ENCODE measurements around the gene PDE4D.

Gene PDE4D

DNA sequence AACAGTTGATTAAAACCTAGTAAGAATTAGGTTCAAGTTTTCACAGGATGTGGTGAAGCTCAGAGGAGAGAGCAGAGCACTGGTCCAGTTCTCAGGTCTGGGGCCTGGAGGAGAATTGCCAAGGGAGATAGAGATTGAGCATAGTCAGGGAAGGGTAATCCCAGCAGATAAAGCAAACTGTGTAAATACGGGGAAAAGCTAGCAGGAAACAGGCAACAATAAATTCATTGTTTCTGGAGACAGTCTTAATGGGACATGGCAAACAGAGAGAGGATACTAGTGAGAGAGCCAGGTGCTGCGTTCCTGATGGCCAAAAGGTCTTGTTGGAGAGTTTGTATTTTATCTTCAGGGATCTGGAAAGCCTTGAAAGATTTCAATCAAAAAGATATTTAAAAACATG lies 333.0 kb downstream of the PDE4D start:
- in situ Hi-C loops (cut with MboI; ENCODE audit: low sequenced_read_pairs), result no loop called here

GRCh38 chr5:59559847-59560246 lies 333.7 kb downstream of the PDE4D start:
- in situ Hi-C loops (cut with MboI; ENCODE audit: low sequenced_read_pairs), result no loop called here

GRCh38 chr5:59559323-59559722 lies 334.2 kb downstream of the PDE4D start:
- in situ Hi-C loops (cut with MboI; ENCODE audit: low sequenced_read_pairs), result no loop called here

GRCh38 chr5:59558501-59558900 lies 335.0 kb downstream of the PDE4D start:
- in situ Hi-C loops (cut with MboI; ENCODE audit: low sequenced_read_pairs), result no loop called here

GRCh38 chr5:59557572-59557971 lies 336.0 kb downstream of the PDE4D start:
- in situ Hi-C loops (cut with MboI; ENCODE audit: low sequenced_read_pairs), result no loop called here

GRCh38 chr5:59555596-59555995 lies 337.9 kb downstream of the PDE4D start:
- in situ Hi-C loops (cut with MboI; ENCODE audit: low sequenced_read_pairs), result no loop called here

- in situ Hi-C loops (cut with MboI; ENCODE audit: low sequenced_read_pairs), result no loop called here
Measured at GRCh38 chr5:59554501-59554900, 339.0 kb downstream of the PDE4D start.

GRCh38 chr5:59553992-59554391 lies 339.5 kb downstream of the PDE4D start:
- in situ Hi-C loops (cut with MboI; ENCODE audit: low sequenced_read_pairs), result no loop called here

DNA sequence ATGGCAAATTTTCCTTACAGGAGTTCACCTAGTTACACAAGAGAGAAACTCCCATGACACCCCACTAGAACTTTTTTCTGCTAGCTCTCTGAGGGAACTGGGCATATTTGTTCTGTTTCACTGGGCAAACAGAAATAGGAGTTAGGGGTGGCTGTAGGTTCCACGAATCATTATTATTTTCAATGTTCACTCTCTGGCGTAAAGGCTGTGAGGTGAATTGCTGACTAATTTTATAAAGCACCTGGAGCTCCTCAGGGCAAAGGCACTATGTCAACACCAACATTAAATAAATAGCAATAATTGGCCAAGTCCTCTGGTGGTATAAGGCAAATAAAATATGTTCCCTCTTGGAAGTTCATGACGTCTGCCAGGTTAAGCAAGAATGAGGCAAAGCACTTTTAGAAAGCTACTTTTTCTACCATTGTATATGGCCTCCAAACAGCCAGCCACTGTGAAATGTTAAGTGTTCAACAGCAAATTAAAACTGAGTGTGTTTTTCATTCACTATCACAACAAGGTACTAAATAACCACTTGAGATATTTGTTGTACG lies 344.6 kb downstream of the PDE4D start:
- in situ Hi-C loops (cut with MboI; ENCODE audit: low sequenced_read_pairs), result no loop called here

- in situ Hi-C loops (cut with MboI; ENCODE audit: low sequenced_read_pairs), result no loop called here
Measured at GRCh38 chr5:59547731-59548130, 345.8 kb downstream of the PDE4D start.

- in situ Hi-C loops (cut with MboI; ENCODE audit: low sequenced_read_pairs), result no loop called here
Measured at GRCh38 chr5:59544573-59544972, 349.0 kb downstream of the PDE4D start.

DNA sequence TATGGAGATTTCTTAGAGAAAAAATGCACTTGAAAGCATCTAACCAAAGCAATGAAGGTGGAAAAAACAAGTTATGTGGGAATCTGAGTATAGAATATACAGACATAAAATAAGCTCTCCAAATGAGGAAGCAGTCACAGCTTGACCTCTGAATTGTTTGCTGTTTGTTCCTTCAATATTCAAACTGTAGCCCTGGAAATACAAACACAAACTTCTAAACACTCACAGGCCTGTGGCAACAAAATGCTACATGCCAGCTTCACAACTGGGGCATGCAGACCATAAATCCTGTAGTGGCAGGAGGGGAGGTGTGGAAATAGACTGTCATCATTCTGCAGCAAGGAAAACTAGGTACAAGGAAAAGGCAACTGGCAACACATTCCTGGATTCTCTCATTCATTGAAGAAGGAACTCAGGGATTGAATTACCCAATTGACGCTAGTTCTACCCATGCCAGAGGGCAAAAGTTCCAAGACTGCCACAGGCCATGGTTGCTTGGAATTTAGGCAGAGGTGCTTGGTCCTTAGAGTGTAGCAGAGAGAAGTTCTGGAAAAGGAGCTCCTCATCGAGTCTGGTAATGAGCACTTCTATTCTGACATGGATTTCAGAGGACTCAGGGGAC lies 349.6 kb downstream of the PDE4D start:
- in situ Hi-C loops (cut with MboI; ENCODE audit: low sequenced_read_pairs), result no loop called here

- in situ Hi-C loops (cut with MboI; ENCODE audit: low sequenced_read_pairs), result no loop called here
Measured at GRCh38 chr5:59542851-59543820, 350.4 kb downstream of the PDE4D start.

- in situ Hi-C loops (cut with MboI; ENCODE audit: low sequenced_read_pairs), result no loop called here
Measured at GRCh38 chr5:59542306-59542705, 351.2 kb downstream of the PDE4D start.

GRCh38 chr5:59540366-59540765 lies 353.2 kb downstream of the PDE4D start:
- in situ Hi-C loops (cut with MboI; ENCODE audit: low sequenced_read_pairs), result no loop called here

- in situ Hi-C loops (cut with MboI; ENCODE audit: low sequenced_read_pairs), result no loop called here
Measured at GRCh38 chr5:59538750-59539121, 354.8 kb downstream of the PDE4D start.

GRCh38 chr5:59537961-59538749 lies 355.4 kb downstream of the PDE4D start:
- in situ Hi-C loops (cut with MboI; ENCODE audit: low sequenced_read_pairs), result no loop called here

GRCh38 chr5:59536875-59537274 lies 356.7 kb downstream of the PDE4D start:
- in situ Hi-C loops (cut with MboI; ENCODE audit: low sequenced_read_pairs), result no loop called here

- in situ Hi-C loops (cut with MboI; ENCODE audit: low sequenced_read_pairs), result no loop called here
Measured at GRCh38 chr5:59535561-59535960, 358.0 kb downstream of the PDE4D start.

DNA sequence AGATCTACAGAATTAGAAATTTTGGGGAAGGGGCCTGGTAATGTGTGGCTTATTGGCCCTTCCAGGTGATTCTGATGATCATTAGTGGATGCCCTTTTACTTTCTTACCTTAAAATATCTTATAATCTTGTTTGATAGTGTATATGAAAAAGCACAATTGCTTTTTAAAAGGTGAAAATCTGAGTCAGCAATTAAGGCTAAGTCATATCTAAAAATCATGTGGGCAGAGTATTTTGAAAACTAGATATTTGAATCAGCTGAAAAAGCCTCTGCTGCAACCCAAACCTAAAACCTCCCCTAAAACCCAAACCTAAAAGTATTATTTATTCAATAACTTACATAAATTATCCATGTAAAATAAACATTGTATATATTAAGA lies 359.8 kb downstream of the PDE4D start:
- in situ Hi-C loops (cut with MboI; ENCODE audit: low sequenced_read_pairs), result no loop called here

Data from hTERT RPE-1 (cell line).